ENCODE results near the gene TNIK. TPM values are rescaled to one million over a fixed set of nuclear protein-coding genes. Genes with fewer than 3 reads are reported as not detected.

The TNIK gene
- total and polyA plus RNA-seq, 2 donors from 2014 or later, result 3.6 to 48.9 TPM

GRCh38 chr3:171061749-171062148 is 398.5 kb downstream of the TNIK start:
- DNase-seq (no peak), FAIRE-seq (no peak)
- Histone ChIP-seq H3K9me3 (ENCODE audit: control insufficient read depth in 2 of 3, insufficient read depth in 1 of 3, low read length in 3 of 3) (no peaks in the 10 kb centered on the region), H3K4me3 (ENCODE audit: low read length in 3 of 3) (no peak overlapping the region), H3K4me1 (ENCODE audit: control insufficient read depth in 2 of 3, insufficient read depth in 2 of 3, low read depth in 1 of 3, low read length in 3 of 3) (no peaks in the 10 kb centered on the region), H3K27ac (ENCODE audit: low read depth in 2 of 2, low read length in 2 of 2) (no peak overlapping the region), H3K36me3 (ENCODE audit: control insufficient read depth in 2 of 3, insufficient read depth in 3 of 3, low read length in 3 of 3) (no peaks in the 10 kb centered on the region), H3K9ac (ENCODE audit: low read length in 3 of 3) (no peak overlapping the region), H3K27me3 (ENCODE audit: control insufficient read depth, insufficient read depth, low read length) (no peaks in the 10 kb centered on the region)
- no peak for TF ChIP-seq CTCF (IDR thresholded peaks at IDR 0.05; ENCODE audit: borderline replicate concordance, extremely low read depth, insufficient read depth)
- intact Hi-C loops (cut with DNase I), result no loop called here

- DNase-seq, result no peak
- no peak for TF ChIP-seq CTCF (IDR thresholded peaks at IDR 0.05; ENCODE audit: borderline replicate concordance, extremely low read depth, insufficient read depth)
- no peak for FAIRE-seq
- no peak overlapping the region for H3K9ac ChIP-seq (ENCODE audit: low read length in 3 of 3)
- intact Hi-C loops (cut with DNase I), result no loop called here
- H3K27ac ChIP-seq (ENCODE audit: low read depth in 2 of 2, low read length in 2 of 2), result no peak overlapping the region
- H3K27me3 ChIP-seq (ENCODE audit: control insufficient read depth, insufficient read depth, low read length), result no peaks in the 10 kb centered on the region
- no peak overlapping the region for H3K4me3 ChIP-seq (ENCODE audit: low read length in 3 of 3)
- no peaks in the 10 kb centered on the region for H3K4me1 ChIP-seq (ENCODE audit: control insufficient read depth in 2 of 3, insufficient read depth in 2 of 3, low read depth in 1 of 3, low read length in 3 of 3)
- H3K9me3 ChIP-seq (ENCODE audit: control insufficient read depth in 2 of 3, insufficient read depth in 1 of 3, low read length in 3 of 3), result no peaks in the 10 kb centered on the region
- no peaks in the 10 kb centered on the region for H3K36me3 ChIP-seq (ENCODE audit: control insufficient read depth in 2 of 3, insufficient read depth in 3 of 3, low read length in 3 of 3)
These were observed 400.2 kb downstream of the TNIK start for GRCh38 chr3:171059978-171060377.

- Histone ChIP-seq H3K27me3 (ENCODE audit: control insufficient read depth, insufficient read depth, low read length) (no peaks in the 10 kb centered on the region), H3K9ac (ENCODE audit: low read length in 3 of 3) (no peak overlapping the region), H3K4me1 (ENCODE audit: control insufficient read depth in 2 of 3, insufficient read depth in 2 of 3, low read depth in 1 of 3, low read length in 3 of 3) (no peaks in the 10 kb centered on the region), H3K9me3 (ENCODE audit: control insufficient read depth in 2 of 3, insufficient read depth in 1 of 3, low read length in 3 of 3) (no peaks in the 10 kb centered on the region), H3K27ac (ENCODE audit: low read depth in 2 of 2, low read length in 2 of 2) (peak overlapping the region in 1 of 2 donors; percentile 19), H3K36me3 (ENCODE audit: control insufficient read depth in 2 of 3, insufficient read depth in 3 of 3, low read length in 3 of 3) (no peaks in the 10 kb centered on the region), H3K4me3 (ENCODE audit: low read length in 3 of 3) (no peak overlapping the region)
- no peak for TF ChIP-seq CTCF (IDR thresholded peaks at IDR 0.05; ENCODE audit: borderline replicate concordance, extremely low read depth, insufficient read depth)
- FAIRE-seq (no peak), DNase-seq (no peak)
- intact Hi-C loops (cut with DNase I), result no loop called here
These were observed 401.2 kb downstream of the TNIK start for GRCh38 chr3:171058873-171059603.

GRCh38 chr3:171058058-171058457 is 402.1 kb downstream of the TNIK start:
- DNase-seq, result no peak
- Histone ChIP-seq H3K36me3 (ENCODE audit: control insufficient read depth in 2 of 3, insufficient read depth in 3 of 3, low read length in 3 of 3) (no peaks in the 10 kb centered on the region), H3K27me3 (ENCODE audit: control insufficient read depth, insufficient read depth, low read length) (no peaks in the 10 kb centered on the region), H3K27ac (ENCODE audit: low read depth in 2 of 2, low read length in 2 of 2) (no peak overlapping the region), H3K4me1 (ENCODE audit: control insufficient read depth in 2 of 3, insufficient read depth in 2 of 3, low read depth in 1 of 3, low read length in 3 of 3) (no peaks in the 10 kb centered on the region), H3K9me3 (ENCODE audit: control insufficient read depth in 2 of 3, insufficient read depth in 1 of 3, low read length in 3 of 3) (no peaks in the 10 kb centered on the region), H3K9ac (ENCODE audit: low read length in 3 of 3) (no peak overlapping the region), H3K4me3 (ENCODE audit: low read length in 3 of 3) (no peak overlapping the region)
- intact Hi-C loops (cut with DNase I), result no loop called here
- FAIRE-seq, result no peak
- no peak for TF ChIP-seq CTCF (IDR thresholded peaks at IDR 0.05; ENCODE audit: borderline replicate concordance, extremely low read depth, insufficient read depth)

Data from kidney (tissue), 14 donors.